Suprapubic skin (tissue), 4 donors: ENCODE data around the gene PPP1R9B. TPM values are rescaled to one million over a fixed set of nuclear protein-coding genes. Genes with fewer than 3 reads are reported as not detected.

Source experiments
- DNase-seq, 2 donors: peaks; one replicate each; pipeline ENCODE4 v3.0.0-alpha.2; 2019; ENCODE audit warnings: low spot score in 2 of 2
- H3K27ac ChIP-seq: fragments of 200-600 bp; sonication (generic); one replicate; pipeline ENCODE4 v1.5.1; 2019
- H3K27me3 ChIP-seq: fragments of 200-600 bp; sonication (generic); one replicate; pipeline ENCODE4 v1.5.1; 2019
- H3K36me3 ChIP-seq: fragments of 200-600 bp; sonication (generic); one replicate; pipeline ENCODE4 v1.5.1; 2019
- H3K4me1 ChIP-seq: fragments of 200-600 bp; sonication (generic); one replicate; pipeline ENCODE4 v1.5.1; 2019
- H3K4me3 ChIP-seq: fragments of 200-600 bp; sonication (generic); one replicate; pipeline ENCODE4 v1.5.1; 2019; ENCODE audit warnings: mild to moderate bottlenecking
- H3K9me3 ChIP-seq: fragments of 200-600 bp; sonication (generic); one replicate; pipeline ENCODE4 v1.5.1; 2019
- CTCF ChIP-seq, 2 donors: fragments of 200-600 bp in 1 of 2; fragments of 450-650 bp in 1 of 2; sonication (generic) in 1 of 2; IDR thresholded peaks; one replicate each; pipeline ENCODE4 v1.5.1; 2016 to 2019; ENCODE audit warnings: antibody characterized with exemption in 2 of 2, mild to moderate bottlenecking in 1 of 2, moderate library complexity in 1 of 2
- EP300 ChIP-seq: sonication (generic); formaldehyde crosslinking; IDR thresholded peaks from one replicate; pipeline ENCODE4 v1.6.1; 2017; ENCODE audit warnings: antibody characterized with exemption
- POLR2A ChIP-seq, 2 donors: fragments of 450-650 bp; IDR thresholded peaks; one replicate each; pipeline ENCODE4 v1.6.1; 2017; ENCODE audit warnings: antibody characterized with exemption in 2 of 2, mild to moderate bottlenecking in 2 of 2, moderate library complexity in 2 of 2
- POLR2AphosphoS5 ChIP-seq, 3 donors: sonication (generic); formaldehyde crosslinking; IDR thresholded peaks; one replicate each; pipeline ENCODE4 v1.6.1; 2017; ENCODE audit warnings: antibody characterized with exemption in 3 of 3
- WGBS: methylation state at CpG from one replicate; pipeline ENCODE4 v1.1.5; 2018; 5-methylcytosine and 5-hydroxymethylcytosine counted together
- total RNA-seq, 4 donors: library from RNA; depleted of rRNA; stranded (reverse); fragments of >200 nt; gene quantifications; one replicate each; pipeline ENCODE4 v1.1.0, GENCODE V29; 2016

Gene PPP1R9B
- total RNA-seq, 4 donors from 2014 or later = 21.5 to 26.2 (median 23.7) TPM

GRCh38 chr17:50182783-50183420, 32.4 kb upstream of the PPP1R9B start:
- Histone ChIP-seq H3K4me1 (peaks cover 57% of the 10 kb centered on the region), H3K9me3 (no peaks in the 10 kb centered on the region), H3K36me3 (peaks cover 14% of the 10 kb centered on the region), H3K4me3 (no peak overlapping the region), H3K27ac (peak overlapping the region; percentile 79), H3K27me3 (no peaks in the 10 kb centered on the region)
- WGBS = 73% methylated on average over 18 of the region's 18 CpGs
- no peak for TF ChIP-seq POLR2AphosphoS5 (IDR thresholded peaks at IDR 0.05)
- TF ChIP-seq POLR2A (IDR thresholded peaks at IDR 0.05) = no peak
- no peak for TF ChIP-seq CTCF (IDR thresholded peaks at IDR 0.05)
- no peak for TF ChIP-seq EP300
- DNase-seq = no peak

- DNase-seq = no peak
- WGBS = 62% methylated on average over 11 of the region's 12 CpGs
- H3K4me3 ChIP-seq = no peak overlapping the region
- peaks cover 9% of the 10 kb centered on the region for H3K36me3 ChIP-seq
- H3K27me3 ChIP-seq = no peaks in the 10 kb centered on the region
- H3K4me1 ChIP-seq = peaks cover 66% of the 10 kb centered on the region
- peak overlapping the region; percentile 55 for H3K27ac ChIP-seq
- no peaks in the 10 kb centered on the region for H3K9me3 ChIP-seq
- TF ChIP-seq CTCF (IDR thresholded peaks at IDR 0.05) = no peak
- no peak for TF ChIP-seq EP300
- TF ChIP-seq POLR2AphosphoS5 (IDR thresholded peaks at IDR 0.05) = no peak
- no peak for TF ChIP-seq POLR2A (IDR thresholded peaks at IDR 0.05)
Measured at GRCh38 chr17:50181591-50182560, 31.4 kb upstream of the PPP1R9B start.

- Histone ChIP-seq H3K9me3 (no peaks in the 10 kb centered on the region), H3K36me3 (peaks cover 5% of the 10 kb centered on the region), H3K4me3 (no peak overlapping the region), H3K27ac (peak overlapping the region; percentile 15), H3K4me1 (peaks cover 69% of the 10 kb centered on the region), H3K27me3 (no peaks in the 10 kb centered on the region)
- TF ChIP-seq POLR2A (IDR thresholded peaks at IDR 0.05) = no peak
- TF ChIP-seq CTCF (IDR thresholded peaks at IDR 0.05) = no peak
- TF ChIP-seq EP300 = no peak
- no peak for TF ChIP-seq POLR2AphosphoS5 (IDR thresholded peaks at IDR 0.05)
- WGBS = 77% methylated on average over 13 of the region's 13 CpGs
- no peak for DNase-seq
Measured at GRCh38 chr17:50181144-50181543, 30.7 kb upstream of the PPP1R9B start.

GRCh38 chr17:50180620-50181019, 30.1 kb upstream of the PPP1R9B start:
- TF ChIP-seq CTCF (IDR thresholded peaks at IDR 0.05) (no peak), POLR2AphosphoS5 (IDR thresholded peaks at IDR 0.05) (no peak), POLR2A (IDR thresholded peaks at IDR 0.05) (no peak), EP300 (no peak)
- H3K4me1 ChIP-seq = peaks cover 73% of the 10 kb centered on the region
- H3K36me3 ChIP-seq = no peaks in the 10 kb centered on the region
- H3K4me3 ChIP-seq = no peak overlapping the region
- H3K27ac ChIP-seq = no peak overlapping the region
- DNase-seq = no peak
- 86% methylated on average over 12 of the region's 12 CpGs for WGBS
- no peaks in the 10 kb centered on the region for H3K27me3 ChIP-seq
- H3K9me3 ChIP-seq = no peaks in the 10 kb centered on the region

GRCh38 chr17:50180111-50180510, 29.6 kb upstream of the PPP1R9B start:
- Histone ChIP-seq H3K27me3 (no peaks in the 10 kb centered on the region), H3K4me1 (peaks cover 71% of the 10 kb centered on the region), H3K9me3 (no peaks in the 10 kb centered on the region), H3K4me3 (no peak overlapping the region), H3K27ac (no peak overlapping the region), H3K36me3 (no peaks in the 10 kb centered on the region)
- DNase-seq = no peak
- WGBS = 86% methylated on average over 4 of the region's 4 CpGs
- TF ChIP-seq POLR2A (IDR thresholded peaks at IDR 0.05) = no peak
- no peak for TF ChIP-seq POLR2AphosphoS5 (IDR thresholded peaks at IDR 0.05)
- no peak for TF ChIP-seq CTCF (IDR thresholded peaks at IDR 0.05)
- no peak for TF ChIP-seq EP300
